ENCODE measurements around the gene TMEM161B.
"Not testable (repeated sequence)": the region's sequence is repeated elsewhere in the genome, so short reads cannot be mapped to it uniquely, and the experiment has no call there.

Gene TMEM161B

GRCh38 chr5:88279584-88279983 lies 10.9 kb upstream of the TMEM161B start:
- no peak for FAIRE-seq
- TF ChIP-seq TAF1 (IDR thresholded peaks at IDR 0.05; ENCODE audit: low read depth, low read length), result no peak
- no peak for TF ChIP-seq POU2F2 (IDR thresholded peaks at IDR 0.05; ENCODE audit: low read depth, low read length)
- no peak for TF ChIP-seq PAX5 (IDR thresholded peaks at IDR 0.05; ENCODE audit: insufficient read depth, low read length, severe bottlenecking)
- TF ChIP-seq POLR2AphosphoS5 (IDR thresholded peaks at IDR 0.05; ENCODE audit: low read depth, low read length), result no peak
- no peak for TF ChIP-seq SPI1 (IDR thresholded peaks at IDR 0.05; ENCODE audit: low read depth, low read length)
- TF ChIP-seq POLR2A (IDR thresholded peaks at IDR 0.05; ENCODE audit: low read depth, low read length), result no peak
- no peak for DNase-seq (ENCODE audit: insufficient read length, low spot score)

- TF ChIP-seq POU2F2 (IDR thresholded peaks at IDR 0.05; ENCODE audit: low read depth, low read length) (no peak), SPI1 (IDR thresholded peaks at IDR 0.05; ENCODE audit: low read depth, low read length) (no peak)
- DNase-seq (ENCODE audit: insufficient read length, low spot score) (no peak), FAIRE-seq (no peak)
Observed at GRCh38 chr5:88276378-88276777, 7.7 kb upstream of the TMEM161B start.

GRCh38 chr5:88275581-88275980 lies 6.9 kb upstream of the TMEM161B start:
- DNase-seq (ENCODE audit: insufficient read length, low spot score), result no peak
- FAIRE-seq, result no peak
- TF ChIP-seq PAX5 (IDR thresholded peaks at IDR 0.05; ENCODE audit: insufficient read depth, low read length, severe bottlenecking) (no peak), POLR2A (IDR thresholded peaks at IDR 0.05; ENCODE audit: low read depth, low read length) (no peak), POLR2AphosphoS5 (IDR thresholded peaks at IDR 0.05; ENCODE audit: low read depth, low read length) (no peak), TAF1 (IDR thresholded peaks at IDR 0.05; ENCODE audit: low read depth, low read length) (no peak), POU2F2 (IDR thresholded peaks at IDR 0.05; ENCODE audit: low read depth, low read length) (no peak), SPI1 (IDR thresholded peaks at IDR 0.05; ENCODE audit: low read depth, low read length) (no peak)

GRCh38 chr5:88269222-88269771 lies 652 bp upstream of the TMEM161B start:
- TF ChIP-seq POLR2A (IDR thresholded peaks at IDR 0.05; ENCODE audit: low read depth, low read length), result no peak
- TF ChIP-seq POLR2AphosphoS5 (IDR thresholded peaks at IDR 0.05; ENCODE audit: low read depth, low read length), result no peak
- no peak for TF ChIP-seq TAF1 (IDR thresholded peaks at IDR 0.05; ENCODE audit: low read depth, low read length)
- no peak for TF ChIP-seq SPI1 (IDR thresholded peaks at IDR 0.05; ENCODE audit: low read depth, low read length)
- TF ChIP-seq POU2F2 (IDR thresholded peaks at IDR 0.05; ENCODE audit: low read depth, low read length), result no peak
- TF ChIP-seq PAX5 (IDR thresholded peaks at IDR 0.05; ENCODE audit: insufficient read depth, low read length, severe bottlenecking), result no peak
- no peak for FAIRE-seq
- DNase-seq (ENCODE audit: insufficient read length, low spot score), result no peak

DNA sequence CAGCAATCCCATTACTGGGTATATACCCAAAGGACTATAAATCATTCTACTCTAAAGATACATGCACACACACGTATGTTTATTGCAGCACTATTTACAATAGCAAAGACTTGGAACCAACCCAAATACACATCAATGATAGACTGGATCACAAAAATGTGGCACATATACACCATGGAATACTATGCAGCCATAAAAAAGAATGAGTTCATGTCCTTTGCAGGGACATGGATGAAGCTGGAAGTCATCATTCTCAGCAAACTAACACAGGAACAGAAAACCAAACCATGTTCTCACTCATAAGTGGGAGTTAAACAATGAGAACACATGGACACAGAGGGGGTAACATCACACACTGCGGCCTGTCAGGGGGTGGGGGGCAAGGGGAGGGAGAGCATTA lies 4.1 kb downstream of the TMEM161B start:
- not testable (repeated sequence) for DNase-seq (ENCODE audit: insufficient read length, low spot score); FAIRE-seq

- TF ChIP-seq POLR2A (IDR thresholded peaks at IDR 0.05; ENCODE audit: low read depth, low read length), result no peak
- TF ChIP-seq SPI1 (IDR thresholded peaks at IDR 0.05; ENCODE audit: low read depth, low read length), result no peak
- no peak for TF ChIP-seq TAF1 (IDR thresholded peaks at IDR 0.05; ENCODE audit: low read depth, low read length)
- TF ChIP-seq PAX5 (IDR thresholded peaks at IDR 0.05; ENCODE audit: insufficient read depth, low read length, severe bottlenecking), result no peak
- no peak for TF ChIP-seq POU2F2 (IDR thresholded peaks at IDR 0.05; ENCODE audit: low read depth, low read length)
- no peak for TF ChIP-seq POLR2AphosphoS5 (IDR thresholded peaks at IDR 0.05; ENCODE audit: low read depth, low read length)
- FAIRE-seq (no peak), DNase-seq (ENCODE audit: insufficient read length, low spot score) (no peak)
Observed at GRCh38 chr5:88263349-88263748, 5.3 kb downstream of the TMEM161B start.

GRCh38 chr5:88262116-88262515 lies 6.5 kb downstream of the TMEM161B start:
- FAIRE-seq (no peak), DNase-seq (ENCODE audit: insufficient read length, low spot score) (no peak)
- TF ChIP-seq POLR2AphosphoS5 (IDR thresholded peaks at IDR 0.05; ENCODE audit: low read depth, low read length) (no peak), POU2F2 (IDR thresholded peaks at IDR 0.05; ENCODE audit: low read depth, low read length) (no peak), POLR2A (IDR thresholded peaks at IDR 0.05; ENCODE audit: low read depth, low read length) (no peak), PAX5 (IDR thresholded peaks at IDR 0.05; ENCODE audit: insufficient read depth, low read length, severe bottlenecking) (no peak), TAF1 (IDR thresholded peaks at IDR 0.05; ENCODE audit: low read depth, low read length) (no peak), SPI1 (IDR thresholded peaks at IDR 0.05; ENCODE audit: low read depth, low read length) (no peak)

GRCh38 chr5:88258636-88259035 lies 10.0 kb downstream of the TMEM161B start:
- TF ChIP-seq POU2F2 (IDR thresholded peaks at IDR 0.05; ENCODE audit: low read depth, low read length) (no peak), PAX5 (IDR thresholded peaks at IDR 0.05; ENCODE audit: insufficient read depth, low read length, severe bottlenecking) (no peak), POLR2A (IDR thresholded peaks at IDR 0.05; ENCODE audit: low read depth, low read length) (no peak), POLR2AphosphoS5 (IDR thresholded peaks at IDR 0.05; ENCODE audit: low read depth, low read length) (no peak), TAF1 (IDR thresholded peaks at IDR 0.05; ENCODE audit: low read depth, low read length) (no peak), SPI1 (IDR thresholded peaks at IDR 0.05; ENCODE audit: low read depth, low read length) (no peak)
- FAIRE-seq (no peak), DNase-seq (ENCODE audit: insufficient read length, low spot score) (no peak)

DNA sequence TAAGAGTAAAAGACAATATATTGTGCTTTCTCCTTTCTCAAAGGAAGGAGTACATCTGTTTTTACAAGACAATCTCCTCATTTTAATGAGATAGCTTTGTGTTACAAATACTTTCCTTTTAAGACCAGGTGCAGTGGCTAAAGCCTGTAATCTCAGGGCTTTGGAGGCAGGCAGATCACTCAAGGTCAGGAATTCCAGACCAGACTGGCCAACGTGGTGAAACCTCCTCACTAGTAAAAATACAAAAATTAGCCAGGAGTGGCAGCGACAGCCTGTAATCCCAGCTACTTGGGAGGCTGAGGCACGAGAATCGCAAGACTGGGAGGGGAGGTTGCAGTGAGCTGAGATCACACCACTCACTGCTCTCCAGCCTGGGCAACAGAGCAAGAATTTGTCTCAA lies 11.8 kb downstream of the TMEM161B start:
- no peak for TF ChIP-seq PAX5 (IDR thresholded peaks at IDR 0.05; ENCODE audit: insufficient read depth, low read length, severe bottlenecking)
- no peak for TF ChIP-seq SPI1 (IDR thresholded peaks at IDR 0.05; ENCODE audit: low read depth, low read length)
- no peak for TF ChIP-seq TAF1 (IDR thresholded peaks at IDR 0.05; ENCODE audit: low read depth, low read length)
- no peak for TF ChIP-seq POU2F2 (IDR thresholded peaks at IDR 0.05; ENCODE audit: low read depth, low read length)
- TF ChIP-seq POLR2A (IDR thresholded peaks at IDR 0.05; ENCODE audit: low read depth, low read length), result no peak
- no peak for TF ChIP-seq POLR2AphosphoS5 (IDR thresholded peaks at IDR 0.05; ENCODE audit: low read depth, low read length)
- FAIRE-seq (no peak), DNase-seq (ENCODE audit: insufficient read length, low spot score) (no peak)

GRCh38 chr5:88256037-88256436 lies 12.6 kb downstream of the TMEM161B start:
- no peak for TF ChIP-seq PAX5 (IDR thresholded peaks at IDR 0.05; ENCODE audit: insufficient read depth, low read length, severe bottlenecking)
- TF ChIP-seq SPI1 (IDR thresholded peaks at IDR 0.05; ENCODE audit: low read depth, low read length), result no peak
- TF ChIP-seq TAF1 (IDR thresholded peaks at IDR 0.05; ENCODE audit: low read depth, low read length), result no peak
- no peak for TF ChIP-seq POU2F2 (IDR thresholded peaks at IDR 0.05; ENCODE audit: low read depth, low read length)
- no peak for TF ChIP-seq POLR2AphosphoS5 (IDR thresholded peaks at IDR 0.05; ENCODE audit: low read depth, low read length)
- TF ChIP-seq POLR2A (IDR thresholded peaks at IDR 0.05; ENCODE audit: low read depth, low read length), result no peak
- FAIRE-seq (no peak), DNase-seq (ENCODE audit: insufficient read length, low spot score) (no peak)

All from GM12891 (cell line).